OCI-LY7 (cell line): ENCODE measurements around the gene CEACAM1. TPM values are rescaled to one million over a fixed set of nuclear protein-coding genes. Genes with fewer than 3 reads are reported as not detected.

ENCODE experiments used
- BruUV-seq: library from RNA; stranded (reverse); fragments of 400-500 nt; replicated peaks from 2 replicates; lab custom pipeline; 2021; lab: Mats Ljungman, UMichigan
- CTCF ChIA-PET: fragments of 300-600 bp; sonication (Branson Sonifier 250); formaldehyde crosslinking; loops from one replicate; lab custom pipeline; 2022; ENCODE audit warnings: antibody characterized with exemption; ENCODE audit not compliant: unreplicated experiment; lab: Charles Lee
- POLR2A ChIA-PET: fragments of 300-600 bp; sonication (Branson Sonifier 250); formaldehyde crosslinking; loops from one replicate; lab custom pipeline; 2022; ENCODE audit warnings: antibody characterized with exemption; lab: Charles Lee
- DNase-seq: peaks from one replicate; pipeline ENCODE4 v3.0.0-alpha.2; 2015; ENCODE audit warnings: low spot score
- H2AFZ ChIP-seq: fragments of 200-600 bp; sonication (generic), shearing (Covaris generic); 2 replicates; pipeline ENCODE4 v1.6.1; 2014; ENCODE audit warnings: mild to moderate bottlenecking, antibody characterized with exemption, low read length, moderate library complexity
- H3K27ac ChIP-seq: fragments of 200-600 bp; sonication (generic); 2 replicates; pipeline ENCODE4 v1.5.1; 2014; ENCODE audit warnings: mixed run types, low read depth, mild to moderate bottlenecking, moderate library complexity, low read length, inconsistent platforms; ENCODE audit not compliant: poor library complexity, severe bottlenecking
- H3K36me3 ChIP-seq: fragments of 200-600 bp; sonication (generic); 2 replicates; pipeline ENCODE4 v1.6.1; 2014; ENCODE audit warnings: mild to moderate bottlenecking, antibody characterized with exemption, low read length, moderate library complexity, mixed read lengths; ENCODE audit not compliant: insufficient read depth
- H3K4me1 ChIP-seq: fragments of 200-600 bp; sonication (generic); 2 replicates; pipeline ENCODE4 v1.5.1; 2014; ENCODE audit warnings: mild to moderate bottlenecking, low read length; ENCODE audit not compliant: insufficient read depth, poor library complexity, severe bottlenecking
- H3K4me2 ChIP-seq: fragments of 200-600 bp; sonication (generic); 2 replicates; pipeline ENCODE4 v1.6.1; 2014; ENCODE audit warnings: mild to moderate bottlenecking, low read length
- H3K4me3 ChIP-seq: fragments of 200-600 bp; sonication (generic); 2 replicates; pipeline ENCODE4 v1.5.1; 2014; ENCODE audit warnings: mild to moderate bottlenecking, low read depth, low read length; ENCODE audit not compliant: poor library complexity, severe bottlenecking
- H3K79me2 ChIP-seq: fragments of 200-600 bp; sonication (generic); 2 replicates; pipeline ENCODE4 v1.6.1; 2016; ENCODE audit warnings: low read depth, mild to moderate bottlenecking, low read length, moderate library complexity, mixed read lengths; ENCODE audit not compliant: insufficient read depth
- H3K9me2 ChIP-seq: fragments of 200-600 bp; sonication (generic); 2 replicates; pipeline ENCODE4 v1.6.1; 2016; ENCODE audit warnings: mild to moderate bottlenecking, low read length, mixed read lengths; ENCODE audit not compliant: insufficient read depth
- H3K9me3 ChIP-seq: fragments of 200-600 bp; sonication (generic); 2 replicates; pipeline ENCODE4 v1.6.1; 2014; ENCODE audit warnings: mild to moderate bottlenecking, mixed run types, low read length, mixed read lengths
- H4K20me1 ChIP-seq: fragments of 200-600 bp; sonication (generic); 2 replicates; pipeline ENCODE4 v1.6.1; 2014; ENCODE audit warnings: mild to moderate bottlenecking, antibody characterized with exemption, low read length, moderate library complexity, mixed read lengths; ENCODE audit not compliant: insufficient read depth
- EZH2phosphoT487 ChIP-seq: fragments of 200-600 bp; sonication (generic); IDR thresholded peaks from 2 replicates; pipeline ENCODE4 v1.6.1; 2018; ENCODE audit warnings: low read depth, borderline replicate concordance, mild to moderate bottlenecking, mixed run types, antibody characterized with exemption, low read length, moderate library complexity, mixed read lengths
- intact Hi-C: fragments of 100-400 bp; cut with micrococcal nuclease; formaldehyde crosslinking; loops from one replicate; pipeline ENCODE4 v1.10.0; 2022; ENCODE audit not compliant: unreplicated experiment
- total RNA-seq, 2 experiments: library from RNA; depleted of rRNA in 1 of 2; stranded (reverse); fragments of >200 nt in 1 of 2; shearing (Covaris generic) in 1 of 2; gene quantifications; 2 replicates each; pipeline ENCODE4 v1.2.3, GENCODE V29; 2014 to 2022
- TF ChIP-seq, protein P1 (sequence below): fragments of 200-600 bp; sonication (generic); conservative IDR thresholded peaks from 2 replicates; pipeline ENCODE4 v1.5.1; 2014; ENCODE audit warnings: mild to moderate bottlenecking, antibody characterized with exemption, low read length, moderate library complexity, mixed read lengths

The CEACAM1 gene
- total RNA-seq, 2 experiments from 2014 or later, result 0.50 to 1.5 TPM

DNA sequence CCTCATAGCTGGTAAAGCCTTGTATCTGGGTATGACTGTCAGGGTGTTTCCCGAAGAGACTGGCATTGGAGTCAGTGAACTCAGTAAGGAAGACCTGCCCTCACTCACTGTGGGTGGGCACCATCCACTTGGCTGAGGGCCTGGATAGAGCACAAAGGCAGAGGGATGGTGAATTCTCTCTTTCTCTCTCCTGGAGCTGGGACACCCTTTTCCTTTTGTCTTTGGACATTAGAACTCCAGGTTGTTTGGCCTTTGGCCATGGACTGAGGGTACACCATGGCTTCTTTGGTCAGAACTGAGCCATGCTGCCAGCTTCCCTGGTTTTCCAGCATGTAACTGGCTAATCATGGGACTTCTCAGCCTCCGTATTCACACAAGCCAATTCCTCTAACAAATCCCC is 4.6 kb upstream of the CEACAM1 start:
- no TSS peak for BruUV-seq
- Histone ChIP-seq H3K9me2 (no peaks in the 10 kb centered on the region), H3K79me2 (no peaks in the 10 kb centered on the region), H3K4me3 (no peak overlapping the region), H3K4me2 (no peak overlapping the region), H4K20me1 (no peaks in the 10 kb centered on the region), H3K27ac (no peak overlapping the region), H2AFZ (no peak overlapping the region), H3K4me1 (peaks cover 13% of the 10 kb centered on the region), H3K36me3 (no peaks in the 10 kb centered on the region), H3K9me3 (no peaks in the 10 kb centered on the region)
- POLR2A ChIA-PET, result no interaction called here
- intact Hi-C loops, result no loop called here
- CTCF ChIA-PET, result no interaction called here
- no peak for DNase-seq
- no peak for TF ChIP-seq EZH2phosphoT487
- TF ChIP-seq, protein P1, sequence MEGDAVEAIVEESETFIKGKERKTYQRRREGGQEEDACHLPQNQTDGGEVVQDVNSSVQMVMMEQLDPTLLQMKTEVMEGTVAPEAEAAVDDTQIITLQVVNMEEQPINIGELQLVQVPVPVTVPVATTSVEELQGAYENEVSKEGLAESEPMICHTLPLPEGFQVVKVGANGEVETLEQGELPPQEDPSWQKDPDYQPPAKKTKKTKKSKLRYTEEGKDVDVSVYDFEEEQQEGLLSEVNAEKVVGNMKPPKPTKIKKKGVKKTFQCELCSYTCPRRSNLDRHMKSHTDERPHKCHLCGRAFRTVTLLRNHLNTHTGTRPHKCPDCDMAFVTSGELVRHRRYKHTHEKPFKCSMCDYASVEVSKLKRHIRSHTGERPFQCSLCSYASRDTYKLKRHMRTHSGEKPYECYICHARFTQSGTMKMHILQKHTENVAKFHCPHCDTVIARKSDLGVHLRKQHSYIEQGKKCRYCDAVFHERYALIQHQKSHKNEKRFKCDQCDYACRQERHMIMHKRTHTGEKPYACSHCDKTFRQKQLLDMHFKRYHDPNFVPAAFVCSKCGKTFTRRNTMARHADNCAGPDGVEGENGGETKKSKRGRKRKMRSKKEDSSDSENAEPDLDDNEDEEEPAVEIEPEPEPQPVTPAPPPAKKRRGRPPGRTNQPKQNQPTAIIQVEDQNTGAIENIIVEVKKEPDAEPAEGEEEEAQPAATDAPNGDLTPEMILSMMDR, result no peak

DNA sequence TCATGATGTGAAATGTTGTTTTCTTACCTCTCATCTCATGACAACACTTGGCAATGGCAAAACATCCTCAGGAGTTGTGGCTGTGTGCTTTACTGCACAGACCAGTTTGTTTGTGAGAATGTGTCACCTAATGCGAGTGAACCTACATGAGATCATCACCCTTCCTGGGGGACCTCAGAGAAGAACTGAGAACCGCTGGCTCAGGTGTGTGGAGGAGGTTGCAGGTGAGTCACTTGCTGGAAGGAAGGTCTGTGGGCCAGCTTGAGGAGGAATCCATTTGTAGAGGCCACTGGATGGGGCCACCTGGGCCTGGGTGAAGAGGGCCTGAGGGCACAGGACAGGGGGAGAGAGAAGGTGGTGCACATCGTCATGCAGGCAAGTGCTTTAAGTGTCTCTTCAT is 3.0 kb upstream of the CEACAM1 start:
- Histone ChIP-seq H4K20me1 (no peaks in the 10 kb centered on the region), H3K4me2 (no peak overlapping the region), H3K4me1 (peaks cover 19% of the 10 kb centered on the region), H3K36me3 (no peaks in the 10 kb centered on the region), H3K27ac (no peak overlapping the region), H2AFZ (no peak overlapping the region), H3K9me2 (no peaks in the 10 kb centered on the region), H3K4me3 (no peak overlapping the region), H3K79me2 (no peaks in the 10 kb centered on the region), H3K9me3 (no peaks in the 10 kb centered on the region)
- POLR2A ChIA-PET, result no interaction called here
- DNase-seq, result no peak
- BruUV-seq, result no TSS peak
- TF ChIP-seq, protein P1, result no peak
- TF ChIP-seq EZH2phosphoT487, result no peak
- CTCF ChIA-PET, result no interaction called here
- intact Hi-C loops, result no loop called here

DNA sequence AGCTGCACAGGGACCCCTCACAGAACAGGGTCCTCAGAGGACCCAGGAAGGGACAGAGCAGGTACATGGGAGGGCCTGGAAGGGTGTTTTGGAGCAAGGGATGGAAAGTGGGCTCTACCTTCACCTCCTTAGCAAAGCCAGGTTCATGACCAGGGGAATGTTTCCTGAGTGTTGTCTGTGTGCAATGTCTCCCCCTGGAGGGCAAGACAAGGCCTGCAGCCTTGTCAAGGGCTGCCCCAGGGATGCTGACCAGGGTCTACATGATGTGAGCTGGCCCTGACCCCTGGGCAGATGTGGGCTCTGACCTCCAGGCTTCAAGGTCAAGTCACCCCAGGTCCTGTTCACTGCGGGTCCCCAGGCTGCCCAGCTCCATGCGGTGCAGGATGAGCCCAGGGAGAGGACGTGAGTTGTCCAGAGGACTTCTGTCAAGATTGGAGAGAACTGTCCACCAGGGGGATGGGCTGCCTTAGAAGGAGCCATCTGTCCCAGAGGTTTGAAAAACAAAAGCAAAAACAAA is 1.0 kb upstream of the CEACAM1 start:
- intact Hi-C loops, result loop anchor here (1.0 kb wide), 2 partner anchors 64 to 79 kb away; no protein-coding TSS in a partner anchor
- Histone ChIP-seq H3K4me1 (peaks cover 22% of the 10 kb centered on the region), H3K4me3 (no peak overlapping the region), H3K9me2 (no peaks in the 10 kb centered on the region), H3K9me3 (no peaks in the 10 kb centered on the region), H3K36me3 (no peaks in the 10 kb centered on the region), H2AFZ (peak overlapping the region; percentile 75; the same call in 1 of the 2 replicates), H3K79me2 (no peaks in the 10 kb centered on the region), H3K27ac (peak overlapping the region; percentile 45), H4K20me1 (no peaks in the 10 kb centered on the region), H3K4me2 (peak overlapping the region; percentile 81)
- TF ChIP-seq, protein P1, result peak; percentile 94
- no peak for TF ChIP-seq EZH2phosphoT487
- peak; percentile 84 for DNase-seq
- BruUV-seq, result no TSS peak
- ChIA-PET POLR2A (interaction anchor here (0.7 to 1.6 kb wide), 2 partner anchors 24 to 63 kb away, joined by 3 to 7 read pairs; no protein-coding TSS in a partner anchor), CTCF (interaction anchor here (0.7 to 2.8 kb wide), 4 partner anchors 59 to 78 kb away, joined by 3 to 16 read pairs (median 5); no protein-coding TSS in a partner anchor)
